K562 (cell line): ENCODE measurements around the gene F11R. TPM values are rescaled to one million over a fixed set of nuclear protein-coding genes. Genes with fewer than 3 reads are reported as not detected.

Source experiments
- ATAC-seq: fragments of 200-7000 bp; cut with Tn5 transposase; 3 replicates; pipeline ENCODE4 v1.9.1; 2020; ENCODE audit warnings: moderate library complexity
- BruUV-seq: library from RNA; stranded (reverse); fragments of 400-500 nt; replicated peaks from 2 replicates; lab custom pipeline; 2021; lab: Mats Ljungman, UMichigan
- CTCF ChIA-PET: fragments of 300-600 bp; formaldehyde crosslinking; extraction: SDS; loops from one replicate; lab custom pipeline; 2021; ENCODE audit warnings: low intra/inter-chr PET ratio; lab: Yijun Ruan, JAX
- POLR2A ChIA-PET: fragments of 300-600, 350-650 bp; sonication (Branson Sonifier 250); formaldehyde crosslinking; extraction: SDS; loops from one replicate; lab custom pipeline; 2021; ENCODE audit warnings: antibody characterized with exemption, inconsistent platforms; lab: Yijun Ruan, JAX
- DNase-seq, 4 experiments: peaks; one replicate each; pipeline versions ENCODE4 v3.0.0 to v3.0.0-alpha.2; 2011 to 2018; ENCODE audit warnings: low spot score in 3 of 4, mixed read lengths in 3 of 4; ENCODE audit errors: extremely low read depth in 1 of 4
- FAIRE-seq: peaks from 2 replicates; lab custom pipeline; 2011; peaks lifted over from hg19 to GRCh38; lab: Jason Lieb, UNC
- H2AFZ ChIP-seq: 2 replicates; pipeline ENCODE4 v1.6.0; 2011; ENCODE audit warnings: low read depth, low read length, control low read depth, inconsistent platforms
- H3K27ac ChIP-seq: fragments of 200-600 bp; 3 replicates; pipeline ENCODE4 v1.8.0; 2011; ENCODE audit warnings: low read depth, mild to moderate bottlenecking, control low read depth, inconsistent platforms, low read length, moderate library complexity, mixed read lengths; ENCODE audit errors: extremely low read depth
- H3K27me3 ChIP-seq, 2 experiments: fragments of 300-600 bp in 1 of 2; 2 replicates in 1 of 2; 3 replicates in 1 of 2; pipeline versions ENCODE4 v1.6.0 to v1.8.0; 2011; ENCODE audit warnings: inconsistent platforms in 2 of 2, low read length in 2 of 2, mild to moderate bottlenecking in 1 of 2, mixed read lengths in 1 of 2, moderate library complexity in 1 of 2; ENCODE audit not compliant: control insufficient read depth in 2 of 2, insufficient read depth in 2 of 2
- H3K36me3 ChIP-seq: fragments of 300-600 bp; 3 replicates; pipeline ENCODE4 v1.8.0; 2011; ENCODE audit warnings: mild to moderate bottlenecking, low read length, inconsistent platforms; ENCODE audit not compliant: control insufficient read depth, insufficient read depth
- H3K4me1 ChIP-seq, 2 experiments: fragments of 200-600 bp in 1 of 2; replicated peaks in 1 of 2; 2 replicates in 1 of 2; 3 replicates in 1 of 2; pipeline versions ENCODE4 v1.5.1 to v1.8.0; 2011; ENCODE audit warnings: inconsistent platforms in 2 of 2, low read length in 2 of 2, mild to moderate bottlenecking in 1 of 2, mixed read lengths in 1 of 2, moderate library complexity in 1 of 2; ENCODE audit not compliant: control insufficient read depth in 2 of 2, insufficient read depth in 2 of 2
- H3K4me2 ChIP-seq: 2 replicates; pipeline ENCODE4 v1.6.1; 2011; ENCODE audit warnings: low read length, control low read depth, inconsistent platforms, mixed read lengths; ENCODE audit not compliant: insufficient read depth
- H3K4me3 ChIP-seq: fragments of 200-600 bp; sonication (generic), shearing (Covaris generic); 2 replicates; pipeline ENCODE4 v1.5.1; 2016; ENCODE audit warnings: control low read depth, inconsistent platforms
- H3K79me2 ChIP-seq: fragments of 200-600 bp; 3 replicates; pipeline ENCODE4 v1.8.0; 2011; ENCODE audit warnings: low read length, inconsistent platforms; ENCODE audit not compliant: control insufficient read depth, insufficient read depth
- H3K9ac ChIP-seq, 2 experiments: 2 replicates each; pipeline versions ENCODE4 v1.6.0 to v1.6.1; 2011; ENCODE audit warnings: low read depth in 2 of 2, low read length in 2 of 2, control low read depth in 1 of 2, inconsistent platforms in 1 of 2, mild to moderate bottlenecking in 1 of 2, mixed read lengths in 1 of 2; ENCODE audit not compliant: insufficient read depth in 1 of 2
- H3K9me1 ChIP-seq: one replicate; pipeline ENCODE4 v1.6.0; 2011; ENCODE audit warnings: inconsistent platforms, mild to moderate bottlenecking, low read length, moderate library complexity; ENCODE audit not compliant: control insufficient read depth, insufficient read depth
- H3K9me3 ChIP-seq: replicated peaks from 2 replicates; pipeline ENCODE4 v1.5.1; 2011; ENCODE audit warnings: low read depth, low read length, inconsistent platforms; ENCODE audit not compliant: control insufficient read depth, insufficient read depth
- H4K20me1 ChIP-seq: replicated peaks from 2 replicates; pipeline ENCODE4 v1.6.1; 2011; ENCODE audit warnings: low read length, inconsistent platforms, mixed read lengths; ENCODE audit not compliant: control insufficient read depth, insufficient read depth
- CBX3 ChIP-seq, 2 experiments: IDR thresholded peaks; 1 replicate in 1 of 2; 2 replicates in 1 of 2; pipeline ENCODE4 v1.6.1; 2012; ENCODE audit warnings: inconsistent platforms in 2 of 2, low read length in 2 of 2, borderline replicate concordance in 1 of 2, control low read depth in 1 of 2
- HNRNPK ChIP-seq: fragments of 200-400 bp; formaldehyde crosslinking; IDR thresholded peaks from one replicate; pipeline ENCODE4 v1.6.1; 2018; ENCODE audit warnings: mild to moderate bottlenecking, low read depth, low read length; ENCODE audit not compliant: poor library complexity, severe bottlenecking
- JUND ChIP-seq, 2 experiments: IDR thresholded peaks; 2 replicates in 1 of 2; 3 replicates in 1 of 2; pipeline ENCODE4 v1.6.1; 2011; ENCODE audit warnings: borderline replicate concordance in 2 of 2, low read depth in 2 of 2, low read length in 2 of 2, improper control_type of control experiment in 1 of 2, missing biosample characterization in 1 of 2, missing genetic modification characterization in 1 of 2, missing genetic modification reagents in 1 of 2
- MTA3 ChIP-seq: fragments of 450-650 bp; formaldehyde crosslinking; IDR thresholded peaks from 2 replicates; pipeline ENCODE4 v1.6.1; 2017; ENCODE audit warnings: mild to moderate bottlenecking, borderline replicate concordance
- NFE2 ChIP-seq: IDR thresholded peaks from 2 replicates; pipeline ENCODE4 v1.6.1; 2014; ENCODE audit warnings: antibody characterized with exemption, low read depth
- NUFIP1 ChIP-seq: fragments of 450-650 bp; IDR thresholded peaks from 2 replicates; pipeline ENCODE4 v1.6.1; 2018; ENCODE audit not compliant: partially characterized antibody
- ZEB2 ChIP-seq: fragments of 450-650 bp; IDR thresholded peaks from 2 replicates; pipeline ENCODE4 v1.6.1; 2016
- ZNF212 ChIP-seq: fragments of 450-650 bp; formaldehyde crosslinking; IDR thresholded peaks from 2 replicates; pipeline ENCODE4 v1.4.0; 2020; ENCODE audit warnings: mild to moderate bottlenecking
- ZNF41 ChIP-seq: fragments of 250-450 bp; sonication (Bioruptor Pico); conservative IDR thresholded peaks from 2 replicates; pipeline ENCODE4 v1.4.0; 2020; ENCODE audit warnings: mild to moderate bottlenecking
- WGBS: fragments of 100-300 bp; shearing (Covaris generic); methylation state at CpG from one replicate; pipeline ENCODE4 v1.1.6; 2016; ENCODE audit warnings: low coverage, mixed read lengths; ENCODE audit not compliant: insufficient coverage; ENCODE audit errors: missing lambda C conversion rate; 5-methylcytosine and 5-hydroxymethylcytosine counted together
- in situ Hi-C: fragments of 300-500 bp; cut with MboI; formaldehyde crosslinking; loops from 4 replicates; pipeline ENCODE4 v1.15.0; 2018; ENCODE audit warnings: inconsistent platforms, mixed read lengths
- intact Hi-C: fragments of 100-400 bp; cut with micrococcal nuclease; formaldehyde crosslinking; loops from 2 replicates; pipeline ENCODE4 v1.14.2; 2022
- polyA plus RNA-seq, 8 experiments: library from polyadenylated mRNA; depleted of rRNA in 4 of 8; stranded (reverse) in 5 of 8; unstranded in 3 of 8; fragments of >200 nt; fragmentation: Nextera tagmentation in 2 of 8; fragmentation: Illumina TruSeq in 1 of 8; extraction: Ambion mirVana in 2 of 8; extraction: Trizol in 1 of 8; gene quantifications; 2 replicates each; pipeline versions ENCODE4 v1.2.1 to v1.2.3, GENCODE V29; 2011 to 2014; ENCODE audit warnings: inconsistent platforms in 1 of 8, missing spikeins in 1 of 8
- total RNA-seq, 7 experiments: library from RNA; depleted of rRNA in 6 of 7; stranded (reverse); fragments of >200 nt in 6 of 7; fragmentation: Illumina TruSeq in 2 of 7; extraction: Trizol in 2 of 7; gene quantifications; 2 replicates each; pipeline versions ENCODE4 v1.2.1 to v1.2.3, GENCODE V29; 2011 to 2021; ENCODE audit warnings: low replicate concordance in 1 of 7
- TF ChIP-seq, protein P1 (sequence below), 2 experiments: fragments of 450-650 bp; conservative IDR thresholded peaks; 2 replicates each; pipeline ENCODE4 v1.6.1; 2017; ENCODE audit warnings: mild to moderate bottlenecking in 2 of 2, moderate library complexity in 2 of 2
- TF ChIP-seq, protein P2 (sequence below): fragments of 250-450 bp; sonication (Bioruptor Pico); IDR thresholded peaks from 2 replicates; pipeline ENCODE4 v1.8.0; 2021; ENCODE audit warnings: moderate library complexity, mild to moderate bottlenecking, inconsistent platforms
- TF ChIP-seq, protein P3 (sequence below), 2 experiments: fragments of 450-650 bp in 1 of 2; sonication (generic) in 1 of 2; formaldehyde crosslinking; conservative IDR thresholded peaks; 2 replicates each; pipeline versions ENCODE4 v1.4.0 to v1.8.1; 2020 to 2022; ENCODE audit warnings: mild to moderate bottlenecking in 1 of 2, missing genetic modification reagents in 1 of 2
- TF ChIP-seq, protein P4 (sequence below): IDR thresholded peaks from 2 replicates; pipeline ENCODE4 v1.6.1; 2016; ENCODE audit warnings: missing genetic modification characterization, missing compliant biosample characterization
- TF ChIP-seq, protein P5 (sequence below): sonication (generic); formaldehyde crosslinking; IDR thresholded peaks from 2 replicates; pipeline ENCODE4 v1.9.0; 2022; ENCODE audit warnings: mild to moderate bottlenecking, missing genetic modification reagents

The F11R gene
- total and polyA plus RNA-seq, 9 of the 15 experiments (the other 6 are each of a cell fraction or from before 2014, with no cell fraction given): 27.4 to 187 (median 52.5) TPM

DNA sequence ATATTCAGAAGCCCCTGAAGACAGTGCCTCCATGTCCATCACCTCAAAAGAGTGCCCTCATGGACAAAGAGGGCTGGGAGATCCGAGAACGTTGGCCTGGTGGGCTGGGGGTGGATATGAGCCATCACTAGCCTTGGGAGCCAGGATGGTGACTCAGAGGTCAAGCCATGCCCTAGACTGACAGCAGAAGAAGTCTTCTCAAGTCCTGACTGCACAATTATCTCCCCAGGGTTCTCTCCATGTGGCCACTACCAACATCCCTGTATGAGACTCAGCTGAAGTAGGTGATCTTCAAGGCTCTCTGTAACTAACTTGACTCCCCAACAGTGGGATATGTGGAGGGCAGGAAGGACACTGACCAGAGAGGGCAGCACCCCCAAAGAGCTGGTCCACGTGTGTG lies 31.9 kb upstream of the F11R start:
- Histone ChIP-seq H3K4me2 (no peak overlapping the region; the same call in 1 of the 2 replicates), H3K36me3 (no peaks in the 10 kb centered on the region), H3K9ac (no peak overlapping the region), H3K9me3 (no peaks in the 10 kb centered on the region), H3K79me2 (no peaks in the 10 kb centered on the region), H3K27ac (no peak overlapping the region), H3K4me1 (peaks cover 0 to 8% of the 10 kb centered on the region in 2 experiments; a peak in 3 of 5 replicates), H3K27me3 (no peaks in the 10 kb centered on the region), H3K4me3 (no peak overlapping the region), H4K20me1 (no peaks in the 10 kb centered on the region), H3K9me1 (no peaks in the 10 kb centered on the region), H2AFZ (peak overlapping the region; percentile 19; the same call in 1 of the 2 replicates)
- in situ Hi-C loops: no loop called here
- intact Hi-C loops: no loop called here
- ChIA-PET CTCF (interaction anchor here (0.6 kb wide), 1 partner anchor 46 kb away, joined by 3 read pairs; no protein-coding TSS in a partner anchor), POLR2A (interaction anchor here (2.6 kb wide), 1 partner anchor 8 kb away, joined by 13 read pairs; the partner anchor contains the start of gene USF1)
- BruUV-seq: no TSS peak
- peak; percentile 54 for ATAC-seq
- DNase-seq: peak in 2 of 4 experiments; percentile 59 to 62
- WGBS: 11% methylated on average over 3 of the region's 3 CpGs
- peak; percentile 86 for FAIRE-seq
- TF ChIP-seq, protein P1, sequence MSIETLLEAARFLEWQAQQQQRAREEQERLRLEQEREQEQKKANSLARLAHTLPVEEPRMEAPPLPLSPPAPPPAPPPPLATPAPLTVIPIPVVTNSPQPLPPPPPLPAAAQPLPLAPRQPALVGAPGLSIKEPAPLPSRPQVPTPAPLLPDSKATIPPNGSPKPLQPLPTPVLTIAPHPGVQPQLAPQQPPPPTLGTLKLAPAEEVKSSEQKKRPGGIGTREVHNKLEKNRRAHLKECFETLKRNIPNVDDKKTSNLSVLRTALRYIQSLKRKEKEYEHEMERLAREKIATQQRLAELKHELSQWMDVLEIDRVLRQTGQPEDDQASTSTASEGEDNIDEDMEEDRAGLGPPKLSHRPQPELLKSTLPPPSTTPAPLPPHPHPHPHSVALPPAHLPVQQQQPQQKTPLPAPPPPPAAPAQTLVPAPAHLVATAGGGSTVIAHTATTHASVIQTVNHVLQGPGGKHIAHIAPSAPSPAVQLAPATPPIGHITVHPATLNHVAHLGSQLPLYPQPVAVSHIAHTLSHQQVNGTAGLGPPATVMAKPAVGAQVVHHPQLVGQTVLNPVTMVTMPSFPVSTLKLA (conservative IDR thresholded peaks at IDR 0.05): 0 out of 4 replicates have a peak, but pooled peaks of 1 of the 2 experiments have one; percentile 32
- 0 out of 3 replicates have a peak, but pooled peaks of 1 of the 2 experiments have one; percentile 12 for TF ChIP-seq CBX3 (IDR thresholded peaks at IDR 0.05; ENCODE audit: borderline replicate concordance in 1 of 2, low read length in 2 of 2)
- TF ChIP-seq, protein P2, sequence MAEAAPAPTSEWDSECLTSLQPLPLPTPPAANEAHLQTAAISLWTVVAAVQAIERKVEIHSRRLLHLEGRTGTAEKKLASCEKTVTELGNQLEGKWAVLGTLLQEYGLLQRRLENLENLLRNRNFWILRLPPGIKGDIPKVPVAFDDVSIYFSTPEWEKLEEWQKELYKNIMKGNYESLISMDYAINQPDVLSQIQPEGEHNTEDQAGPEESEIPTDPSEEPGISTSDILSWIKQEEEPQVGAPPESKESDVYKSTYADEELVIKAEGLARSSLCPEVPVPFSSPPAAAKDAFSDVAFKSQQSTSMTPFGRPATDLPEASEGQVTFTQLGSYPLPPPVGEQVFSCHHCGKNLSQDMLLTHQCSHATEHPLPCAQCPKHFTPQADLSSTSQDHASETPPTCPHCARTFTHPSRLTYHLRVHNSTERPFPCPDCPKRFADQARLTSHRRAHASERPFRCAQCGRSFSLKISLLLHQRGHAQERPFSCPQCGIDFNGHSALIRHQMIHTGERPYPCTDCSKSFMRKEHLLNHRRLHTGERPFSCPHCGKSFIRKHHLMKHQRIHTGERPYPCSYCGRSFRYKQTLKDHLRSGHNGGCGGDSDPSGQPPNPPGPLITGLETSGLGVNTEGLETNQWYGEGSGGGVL (CRISPR knock-in tag): no peak
- no peak for TF ChIP-seq NFE2
- TF ChIP-seq ZNF41: no peak
- TF ChIP-seq ZEB2: no peak
- TF ChIP-seq, protein P3, sequence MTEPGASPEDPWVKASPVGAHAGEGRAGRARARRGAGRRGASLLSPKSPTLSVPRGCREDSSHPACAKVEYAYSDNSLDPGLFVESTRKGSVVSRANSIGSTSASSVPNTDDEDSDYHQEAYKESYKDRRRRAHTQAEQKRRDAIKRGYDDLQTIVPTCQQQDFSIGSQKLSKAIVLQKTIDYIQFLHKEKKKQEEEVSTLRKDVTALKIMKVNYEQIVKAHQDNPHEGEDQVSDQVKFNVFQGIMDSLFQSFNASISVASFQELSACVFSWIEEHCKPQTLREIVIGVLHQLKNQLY (CRISPR knock-in tag; conservative IDR thresholded peaks at IDR 0.05): no peak
- TF ChIP-seq, protein P4, sequence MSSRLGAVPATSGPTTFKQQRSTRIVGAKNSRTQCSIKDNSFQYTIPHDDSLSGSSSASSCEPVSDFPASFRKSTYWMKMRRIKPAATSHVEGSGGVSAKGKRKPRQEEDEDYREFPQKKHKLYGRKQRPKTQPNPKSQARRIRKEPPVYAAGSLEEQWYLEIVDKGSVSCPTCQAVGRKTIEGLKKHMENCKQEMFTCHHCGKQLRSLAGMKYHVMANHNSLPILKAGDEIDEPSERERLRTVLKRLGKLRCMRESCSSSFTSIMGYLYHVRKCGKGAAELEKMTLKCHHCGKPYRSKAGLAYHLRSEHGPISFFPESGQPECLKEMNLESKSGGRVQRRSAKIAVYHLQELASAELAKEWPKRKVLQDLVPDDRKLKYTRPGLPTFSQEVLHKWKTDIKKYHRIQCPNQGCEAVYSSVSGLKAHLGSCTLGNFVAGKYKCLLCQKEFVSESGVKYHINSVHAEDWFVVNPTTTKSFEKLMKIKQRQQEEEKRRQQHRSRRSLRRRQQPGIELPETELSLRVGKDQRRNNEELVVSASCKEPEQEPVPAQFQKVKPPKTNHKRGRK: no peak
- TF ChIP-seq HNRNPK: no peak
- TF ChIP-seq, protein P5, sequence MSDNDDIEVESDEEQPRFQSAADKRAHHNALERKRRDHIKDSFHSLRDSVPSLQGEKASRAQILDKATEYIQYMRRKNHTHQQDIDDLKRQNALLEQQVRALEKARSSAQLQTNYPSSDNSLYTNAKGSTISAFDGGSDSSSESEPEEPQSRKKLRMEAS (CRISPR knock-in tag): no peak
- TF ChIP-seq MTA3: no peak
- TF ChIP-seq NUFIP1: no peak
- TF ChIP-seq ZNF212 (CRISPR knock-in tag): no peak
- TF ChIP-seq JUND (IDR thresholded peaks at IDR 0.05; ENCODE audit: borderline replicate concordance, low read depth, low read length): peak; percentile 69; the same call in 1 of the 2 replicates
- peak; percentile 23; the same call in 1 of the 3 replicates for TF ChIP-seq JUND (tag; IDR thresholded peaks at IDR 0.05; ENCODE audit: borderline replicate concordance, low read depth, low read length)
